ENCODE measurements around the gene NRG3. TPM values are rescaled to one million over a fixed set of nuclear protein-coding genes. Genes with fewer than 3 reads are reported as not detected.

The NRG3 gene
- total and polyA plus RNA-seq, 2 of the 8 experiments (the other 6 are each of a cell fraction or from before 2014, with no cell fraction given): 4.2 to 5.0 TPM

- H3K79me2 ChIP-seq (ENCODE audit: control insufficient read depth in 1 of 2, insufficient read depth in 2 of 2, low read length in 2 of 2): no peaks in the 10 kb centered on the region
- no peaks in the 10 kb centered on the region for H3K27me3 ChIP-seq (replicated peaks in 1 of 4; ENCODE audit: control insufficient read depth in 3 of 4, extremely low read depth in 1 of 4, insufficient read depth in 3 of 4, low read length in 3 of 4)
- FAIRE-seq: peak; percentile 45
- no peak overlapping the region for H3K4ac ChIP-seq (replicated peaks; ENCODE audit: insufficient read length, low read depth, low read length)
- H4K20me1 ChIP-seq (replicated peaks in 1 of 2; ENCODE audit: control insufficient read depth in 1 of 2, insufficient read depth in 2 of 2, low read length in 2 of 2): no peaks in the 10 kb centered on the region
- no peak overlapping the region for H2BK120ac ChIP-seq (replicated peaks; ENCODE audit: low read depth, low read length)
- no peak overlapping the region for H2AFZ ChIP-seq (ENCODE audit: low read length)
- H3K14ac ChIP-seq (ENCODE audit: insufficient read length): no peak overlapping the region
- DNase-seq (ENCODE audit: low read depth in 1 of 2, low spot score in 2 of 2): peak; percentile 83 to 92
- no peaks in the 10 kb centered on the region for H3K9me3 ChIP-seq (ENCODE audit: insufficient read depth in 2 of 2, low read depth in 1 of 2, low read length in 1 of 2)
- H4K5ac ChIP-seq (ENCODE audit: insufficient read length, low read depth, low read length): no peak overlapping the region
- H3K36me3 ChIP-seq (ENCODE audit: control insufficient read depth in 2 of 4, insufficient read depth in 4 of 4, low read length in 3 of 4): no peaks in the 10 kb centered on the region
- no peak overlapping the region for H3K27ac ChIP-seq (ENCODE audit: low read depth, low read length)
- H3K4me2 ChIP-seq (ENCODE audit: insufficient read depth in 1 of 2, low read depth in 2 of 2, low read length in 2 of 2): no peak overlapping the region
- no peak overlapping the region for H3K56ac ChIP-seq (replicated peaks; ENCODE audit: insufficient read length, low read depth, low read length)
- H3K9ac ChIP-seq (replicated peaks in 1 of 4; ENCODE audit: extremely low read depth in 1 of 4, low read depth in 3 of 4, low read length in 3 of 4): no peak overlapping the region
- no peak overlapping the region for H2BK5ac ChIP-seq (ENCODE audit: low read depth, low read length)
- no peak overlapping the region for H2BK20ac ChIP-seq (ENCODE audit: low read length)
- H4K8ac ChIP-seq (ENCODE audit: extremely low read depth, insufficient read depth, low read length): no peak overlapping the region
- H2BK12ac ChIP-seq (ENCODE audit: low read depth, low read length): no peak overlapping the region
- ChIA-PET CTCF (ENCODE audit: partially characterized antibody) (interaction anchor here (0.6 to 5.1 kb wide), 23 partner anchors 8 to 1724 kb away, joined by 3 to 56 read pairs (median 3); no protein-coding TSS in a partner anchor), POLR2A (ENCODE audit: partially characterized antibody) (no interaction called here)
- WGBS, 2 experiments (ENCODE audit: extremely low coverage in 1 of 2, insufficient coverage in 1 of 2, insufficient read length in 1 of 2, insufficient replicate concordance in 2 of 2, low coverage in 1 of 2, low lambda C conversion rate in 2 of 2, missing lambda C conversion rate in 1 of 2): 57% methylated on average over 9 of the region's 9 CpGs; no CpG with 5 or more reads in 1 of the 2 experiments
- H4K91ac ChIP-seq (replicated peaks; ENCODE audit: insufficient read length, low read length): no peak overlapping the region
- H2BK15ac ChIP-seq (ENCODE audit: low read length): no peak overlapping the region
- H2AK5ac ChIP-seq (ENCODE audit: low read depth, low read length): no peak overlapping the region
- H3K4me1 ChIP-seq (replicated peaks in 1 of 4; ENCODE audit: control insufficient read depth in 3 of 4, insufficient read depth in 4 of 4, low read length in 3 of 4): peaks cover 0 to 2% (median 0%) of the 10 kb centered on the region in 4 experiments; a peak in 1 of 7 replicates
- no peaks in the 10 kb centered on the region; the same call in 1 of the 2 replicates for H3K79me1 ChIP-seq (ENCODE audit: low read depth, low read length)
- H3K4me3 ChIP-seq (ENCODE audit: extremely low read depth in 1 of 4, insufficient read depth in 2 of 4, low read depth in 3 of 4, low read length in 4 of 4): no peak overlapping the region
- H3K23ac ChIP-seq (ENCODE audit: insufficient read length): no peak overlapping the region
- H3K18ac ChIP-seq (ENCODE audit: extremely low read depth, low read length): 0 out of 2 replicates have a peak overlapping the region, but pooled peaks have one; percentile 13
- no peaks in the 10 kb centered on the region for H3K23me2 ChIP-seq (ENCODE audit: low read depth, low read length)
- TF ChIP-seq CREB1 (IDR thresholded peaks at IDR 0.05) (no peak), RAD21 (IDR thresholded peaks at IDR 0.05 in 1 of 2, conservative IDR thresholded peaks at IDR 0.05 in 1 of 2; ENCODE audit: low read depth in 2 of 2, low read length in 2 of 2) (peak; percentile 98), YY1 (IDR thresholded peaks at IDR 0.05; ENCODE audit: low read depth, low read length) (0 out of 2 replicates have a peak, but pooled peaks have one; percentile 52), EGR1 (IDR thresholded peaks at IDR 0.05; ENCODE audit: borderline replicate concordance, low read depth, low read length) (no peak), CTCF (IDR thresholded peaks at IDR 0.05; ENCODE audit: control extremely low read depth in 1 of 3, insufficient read depth in 1 of 3, low read depth in 1 of 3, low read length in 3 of 3) (peak; percentile 87 to 95 (median 94)), NANOG (IDR thresholded peaks at IDR 0.05; ENCODE audit: insufficient read depth, low read depth, low read length, poor library complexity, severe bottlenecking) (no peak), POU5F1 (IDR thresholded peaks at IDR 0.05; ENCODE audit: low read depth, low read length) (no peak)
- TF ChIP-seq, protein P1, sequence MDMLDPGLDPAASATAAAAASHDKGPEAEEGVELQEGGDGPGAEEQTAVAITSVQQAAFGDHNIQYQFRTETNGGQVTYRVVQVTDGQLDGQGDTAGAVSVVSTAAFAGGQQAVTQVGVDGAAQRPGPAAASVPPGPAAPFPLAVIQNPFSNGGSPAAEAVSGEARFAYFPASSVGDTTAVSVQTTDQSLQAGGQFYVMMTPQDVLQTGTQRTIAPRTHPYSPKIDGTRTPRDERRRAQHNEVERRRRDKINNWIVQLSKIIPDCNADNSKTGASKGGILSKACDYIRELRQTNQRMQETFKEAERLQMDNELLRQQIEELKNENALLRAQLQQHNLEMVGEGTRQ (IDR thresholded peaks at IDR 0.05; ENCODE audit: low read length): no peak
Measured at GRCh38 chr10:82150123-82150900, 275.3 kb downstream of the NRG3 start.
